GM23248 (cell line): ENCODE results near the gene PAK6.

Experiments used
- EZH2 ChIP-seq: fragments of 200-600 bp; sonication (generic); IDR thresholded peaks from 2 replicates; pipeline ENCODE4 v1.6.1; 2018; ENCODE audit warnings: antibody characterized with exemption, mild to moderate bottlenecking; ENCODE audit not compliant: insufficient read depth, poor library complexity, severe bottlenecking
- EZH2phosphoT487 ChIP-seq: fragments of 200-600 bp; sonication (generic); IDR thresholded peaks from 2 replicates; pipeline ENCODE4 v1.6.1; 2018; ENCODE audit warnings: antibody characterized with exemption, moderate library complexity, mild to moderate bottlenecking, low read depth; ENCODE audit not compliant: insufficient read depth

DNA sequence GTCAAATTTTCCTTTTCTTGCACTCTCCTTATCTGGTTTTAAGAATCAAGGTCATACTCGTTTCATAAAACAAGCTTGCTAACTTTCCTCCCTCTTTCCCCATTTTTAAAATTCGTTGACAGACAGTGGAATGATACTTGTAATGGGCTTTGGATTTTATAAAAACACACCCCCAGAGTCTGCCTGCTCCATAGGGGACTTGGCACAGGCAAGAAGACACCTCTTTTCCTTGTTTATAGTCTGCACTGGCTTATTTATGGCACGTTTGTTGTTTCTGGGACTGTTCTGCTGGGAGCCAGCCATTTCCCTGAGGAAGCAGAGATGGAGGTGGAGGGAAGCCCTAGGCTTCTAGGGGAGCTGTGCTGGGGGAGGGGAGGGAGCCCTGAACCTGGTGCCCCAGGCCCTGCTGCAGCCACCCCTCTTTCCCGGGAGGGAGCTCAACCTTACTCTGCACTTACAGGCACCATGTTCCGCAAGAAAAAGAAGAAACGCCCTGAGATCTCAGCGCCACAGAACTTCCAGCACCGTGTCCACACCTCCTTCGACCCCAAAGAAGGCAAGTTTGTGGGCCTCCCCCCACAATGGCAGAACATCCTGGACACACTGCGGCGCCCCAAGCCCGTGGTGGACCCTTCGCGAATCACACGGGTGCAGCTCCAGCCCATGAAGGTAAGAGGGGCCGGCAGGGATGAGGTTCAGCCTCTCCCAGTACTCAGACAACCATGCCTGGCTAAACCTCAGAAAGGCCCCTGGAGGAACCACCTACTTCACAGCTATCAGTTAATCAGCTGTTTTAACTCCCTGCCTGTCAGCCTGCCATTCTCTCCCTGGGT, 25.7 kb downstream of the PAK6 start:
- TF ChIP-seq EZH2phosphoT487 (no peak), EZH2 (no peak)
